Thoracic aorta (tissue), 2 donors: Measurements from ENCODE around the gene PCSK4. TPM values are rescaled to one million over a fixed set of nuclear protein-coding genes. Genes with fewer than 3 reads are reported as not detected.

Experiments
- ATAC-seq: fragments of 150-250 bp; one replicate; pipeline ENCODE4 v1.8.0; 2017; ENCODE audit warnings: low read depth; ENCODE audit not compliant: insufficient number of reproducible peaks, low FRiP score
- DNase-seq: peaks from one replicate; pipeline ENCODE4 v3.0.0-alpha.2; 2020; ENCODE audit warnings: low spot score
- H3K27ac ChIP-seq, 2 donors: fragments of 200-600 bp; sonication (generic); 1 replicate in 1 of 2; 2 replicates in 1 of 2; pipeline ENCODE4 v1.5.1; 2016; ENCODE audit warnings: mild to moderate bottlenecking in 2 of 2, moderate library complexity in 2 of 2
- H3K27me3 ChIP-seq: fragments of 200-600 bp; sonication (generic); replicated peaks from 2 replicates; pipeline ENCODE4 v1.6.0; 2016; ENCODE audit warnings: mild to moderate bottlenecking; ENCODE audit not compliant: insufficient read depth
- H3K36me3 ChIP-seq: fragments of 200-600 bp; sonication (generic); one replicate; pipeline ENCODE4 v1.5.1; 2016
- H3K4me1 ChIP-seq, 2 donors: fragments of 200-600 bp; sonication (generic); 1 replicate in 1 of 2; 2 replicates in 1 of 2; pipeline versions ENCODE4 v1.5.1 to v1.6.0; 2016; ENCODE audit warnings: low read depth in 2 of 2, mild to moderate bottlenecking in 1 of 2; ENCODE audit not compliant: control insufficient read depth in 1 of 2
- H3K4me3 ChIP-seq: fragments of 200-600 bp; sonication (generic); 2 replicates; pipeline ENCODE4 v1.5.1; 2016; ENCODE audit warnings: mild to moderate bottlenecking
- H3K9me3 ChIP-seq: fragments of 200-600 bp; sonication (generic); 2 replicates; pipeline ENCODE4 v1.5.1; 2016
- total RNA-seq, 2 donors: library from RNA; depleted of rRNA; stranded (reverse); fragments of >200 nt; gene quantifications; one replicate each; pipeline versions ENCODE4 v1.1.0 to v1.2.3, GENCODE V29; 2016
- TF ChIP-seq, protein P1 (sequence below): fragments of 200-600 bp; sonication (generic); IDR thresholded peaks from one replicate; pipeline ENCODE4 v1.5.1; 2019; ENCODE audit warnings: antibody characterized with exemption

PCSK4 gene
- total RNA-seq, 2 donors from 2014 or later, result 0.56 to 0.68 TPM

DNA sequence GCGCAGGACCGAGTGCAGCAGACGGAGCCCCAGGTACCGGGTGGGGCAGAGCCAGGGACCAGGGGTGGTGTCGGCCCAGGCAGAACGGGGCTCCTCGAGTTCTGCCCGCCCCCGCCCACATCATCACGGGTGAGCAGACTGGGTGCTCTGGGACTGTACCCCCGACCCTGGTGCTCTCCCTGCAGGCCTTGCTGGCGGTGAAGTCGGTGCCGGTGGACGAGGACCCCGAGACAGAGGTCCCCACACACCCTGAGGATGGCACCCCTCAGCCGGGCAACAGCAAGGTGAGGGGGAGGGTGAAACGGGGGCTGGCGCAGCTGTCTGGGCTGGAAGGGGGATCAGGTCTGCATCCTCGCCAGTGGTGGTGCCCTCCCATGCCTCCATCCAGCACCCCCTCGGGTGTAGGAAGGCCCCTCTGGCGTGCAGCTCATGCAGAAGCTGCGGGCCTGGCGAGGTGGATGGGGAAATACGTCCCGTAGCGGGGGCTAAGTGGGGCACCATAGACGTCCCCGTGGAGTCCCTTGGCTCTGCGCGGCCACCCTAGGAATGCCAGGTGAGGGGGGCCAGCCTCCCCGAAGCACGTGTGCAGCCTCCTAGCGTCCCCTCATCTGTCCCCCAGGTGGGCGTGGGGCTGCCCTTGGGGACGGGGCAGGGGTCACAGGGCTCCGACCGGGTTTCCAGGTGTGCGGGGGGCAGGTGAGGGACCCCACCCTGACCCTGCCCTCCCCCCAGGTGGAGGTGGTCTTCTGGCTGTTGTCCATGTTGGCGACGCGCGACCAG lies 33.8 kb downstream of the PCSK4 start:
- no peak overlapping the region for H3K4me3 ChIP-seq

DNA sequence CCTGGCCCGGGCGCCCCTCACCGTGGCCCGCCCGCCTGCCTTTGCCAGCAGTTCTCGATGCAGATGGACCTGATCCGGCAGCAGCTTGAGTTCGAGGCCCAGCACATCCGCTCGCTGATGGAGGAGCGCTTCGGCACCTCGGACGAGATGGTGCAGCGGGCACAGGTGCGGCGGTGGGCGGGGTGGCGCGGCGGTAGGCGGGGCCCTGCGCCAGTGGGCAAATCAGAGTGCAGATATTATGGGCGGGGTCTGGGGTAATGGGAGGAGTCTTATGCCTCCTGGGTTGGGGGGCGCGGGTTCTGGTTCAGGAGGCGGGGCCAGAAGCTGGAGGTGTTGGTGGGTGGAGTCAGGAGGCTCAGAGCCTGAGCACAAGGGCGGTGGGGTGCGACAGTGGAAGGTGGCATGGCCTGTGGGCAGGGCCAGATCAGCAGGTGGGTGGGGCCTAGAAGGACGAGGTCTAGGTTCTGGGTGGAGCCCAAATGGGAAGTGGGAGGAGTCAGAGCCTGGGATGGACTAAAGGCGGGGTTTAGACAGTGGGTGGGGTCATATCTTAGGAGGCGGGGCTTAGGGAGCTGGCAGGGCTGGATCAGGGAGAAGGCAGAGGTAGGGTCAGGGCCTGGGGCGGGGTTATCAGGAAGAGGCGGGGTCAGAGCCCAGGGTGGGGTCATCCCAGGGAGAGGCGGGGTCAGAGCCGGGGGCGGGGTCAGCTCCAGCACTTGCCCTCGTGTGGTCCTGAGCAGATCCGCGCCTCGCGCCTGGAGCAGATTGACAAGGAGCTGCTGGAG lies 34.6 kb downstream of the PCSK4 start:
- TF ChIP-seq, protein P1, sequence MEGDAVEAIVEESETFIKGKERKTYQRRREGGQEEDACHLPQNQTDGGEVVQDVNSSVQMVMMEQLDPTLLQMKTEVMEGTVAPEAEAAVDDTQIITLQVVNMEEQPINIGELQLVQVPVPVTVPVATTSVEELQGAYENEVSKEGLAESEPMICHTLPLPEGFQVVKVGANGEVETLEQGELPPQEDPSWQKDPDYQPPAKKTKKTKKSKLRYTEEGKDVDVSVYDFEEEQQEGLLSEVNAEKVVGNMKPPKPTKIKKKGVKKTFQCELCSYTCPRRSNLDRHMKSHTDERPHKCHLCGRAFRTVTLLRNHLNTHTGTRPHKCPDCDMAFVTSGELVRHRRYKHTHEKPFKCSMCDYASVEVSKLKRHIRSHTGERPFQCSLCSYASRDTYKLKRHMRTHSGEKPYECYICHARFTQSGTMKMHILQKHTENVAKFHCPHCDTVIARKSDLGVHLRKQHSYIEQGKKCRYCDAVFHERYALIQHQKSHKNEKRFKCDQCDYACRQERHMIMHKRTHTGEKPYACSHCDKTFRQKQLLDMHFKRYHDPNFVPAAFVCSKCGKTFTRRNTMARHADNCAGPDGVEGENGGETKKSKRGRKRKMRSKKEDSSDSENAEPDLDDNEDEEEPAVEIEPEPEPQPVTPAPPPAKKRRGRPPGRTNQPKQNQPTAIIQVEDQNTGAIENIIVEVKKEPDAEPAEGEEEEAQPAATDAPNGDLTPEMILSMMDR, result no peak
- Histone ChIP-seq H3K27ac (no peak overlapping the region), H3K4me1 (peaks cover 10 to 36% of the 10 kb centered on the region in 2 donors), H3K36me3 (no peaks in the 10 kb centered on the region), H3K9me3 (no peaks in the 10 kb centered on the region), H3K4me3 (no peak overlapping the region), H3K27me3 (peaks cover 6% of the 10 kb centered on the region)
- DNase-seq (peak; percentile 14), ATAC-seq (no peak)

More for the DNA sequence above, 33.8 kb downstream of the PCSK4 start:
- H3K36me3 ChIP-seq, result peaks cover 5% of the 10 kb centered on the region
- DNase-seq (no peak), ATAC-seq (no peak)
- H3K4me1 ChIP-seq, result peaks cover 10 to 36% of the 10 kb centered on the region in 2 donors
- TF ChIP-seq, protein P1, result no peak
- no peak overlapping the region for H3K27ac ChIP-seq
- H3K9me3 ChIP-seq, result no peaks in the 10 kb centered on the region
- H3K27me3 ChIP-seq, result no peaks in the 10 kb centered on the region

DNA sequence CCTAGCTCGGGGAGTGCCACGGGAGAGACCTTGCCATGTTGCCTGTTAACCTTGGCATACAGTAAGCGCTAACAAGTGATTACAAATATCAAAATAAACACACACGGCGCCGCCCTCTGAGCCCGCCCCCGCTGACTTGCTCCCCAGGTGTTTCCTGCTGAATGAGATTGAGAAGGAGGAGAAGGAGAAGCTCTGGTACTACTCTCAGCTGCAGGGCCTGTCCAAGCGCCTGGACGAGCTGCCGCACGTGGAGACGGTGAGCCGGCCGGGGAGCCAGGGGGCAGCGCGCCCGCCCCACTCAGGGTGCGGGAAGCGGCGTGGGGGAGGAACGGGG lies 35.2 kb downstream of the PCSK4 start:
- DNase-seq (no peak), ATAC-seq (no peak)
- H3K36me3 ChIP-seq, result no peaks in the 10 kb centered on the region
- no peak overlapping the region for H3K4me3 ChIP-seq
- peaks cover 12% of the 10 kb centered on the region for H3K27me3 ChIP-seq
- H3K27ac ChIP-seq, result no peak overlapping the region
- peaks cover 10 to 36% of the 10 kb centered on the region in 2 donors for H3K4me1 ChIP-seq
- H3K9me3 ChIP-seq, result no peaks in the 10 kb centered on the region
- TF ChIP-seq, protein P1, result no peak

DNA sequence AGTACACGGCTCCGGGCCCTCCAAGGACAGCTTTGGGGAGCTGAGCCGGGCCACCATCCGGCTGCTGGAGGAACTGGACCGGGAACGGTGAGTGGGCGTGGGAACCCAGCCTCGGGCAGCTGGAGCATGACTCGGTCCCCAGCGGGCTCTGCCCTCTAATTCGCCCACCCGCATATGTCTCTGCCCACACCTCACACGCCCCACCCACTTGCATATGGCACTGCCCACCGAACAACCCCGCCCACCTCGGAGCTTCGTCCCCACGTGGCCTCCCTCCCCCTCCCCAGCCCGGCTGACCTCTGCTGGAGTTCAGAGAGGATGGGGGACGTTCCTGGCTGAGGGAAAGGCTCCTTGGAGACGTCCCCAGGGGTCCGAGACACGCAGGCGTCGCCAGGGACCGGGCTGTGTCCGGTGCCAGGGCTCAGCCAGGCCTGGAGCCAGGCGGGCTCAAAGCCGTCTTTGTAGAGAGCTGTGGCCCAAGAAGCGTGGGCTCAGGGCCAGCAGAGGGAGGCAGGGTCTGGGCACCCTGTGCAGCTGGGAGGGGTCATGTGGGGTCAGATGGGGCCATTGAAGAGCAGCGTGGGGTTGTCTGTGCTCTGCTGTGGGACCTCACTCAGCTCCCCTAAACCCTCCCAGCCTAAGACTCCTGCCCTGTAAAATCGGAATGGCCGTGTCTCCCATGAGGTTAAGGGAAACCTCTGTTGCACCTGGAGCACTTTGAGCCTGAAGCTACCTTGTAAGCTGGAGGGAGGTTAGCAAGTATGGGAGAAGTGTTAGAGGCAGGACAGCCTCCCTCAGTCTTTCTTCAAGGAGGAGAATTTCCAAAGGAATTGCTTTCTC lies 36.4 kb downstream of the PCSK4 start:
- H3K27ac ChIP-seq, result no peak overlapping the region
- H3K9me3 ChIP-seq, result no peaks in the 10 kb centered on the region
- H3K36me3 ChIP-seq, result no peaks in the 10 kb centered on the region
- peaks cover 17% of the 10 kb centered on the region for H3K27me3 ChIP-seq
- H3K4me3 ChIP-seq, result peak overlapping the region; percentile 18
- H3K4me1 ChIP-seq, result peaks cover 10 to 36% of the 10 kb centered on the region in 2 donors
- TF ChIP-seq, protein P1, result no peak
- no peak for ATAC-seq
- DNase-seq, result no peak
